Amniotic epithelial cell (primary cell): ENCODE measurements around the gene MRPL30.
"Not testable (repeated sequence)": the region's sequence is repeated elsewhere in the genome, so short reads cannot be mapped to it uniquely, and the experiment has no call there.

Experiments used
- DNase-seq: peaks from one replicate; pipeline ENCODE4 v3.0.0-alpha.2; 2010; ENCODE audit warnings: low read depth

The MRPL30 gene

DNA sequence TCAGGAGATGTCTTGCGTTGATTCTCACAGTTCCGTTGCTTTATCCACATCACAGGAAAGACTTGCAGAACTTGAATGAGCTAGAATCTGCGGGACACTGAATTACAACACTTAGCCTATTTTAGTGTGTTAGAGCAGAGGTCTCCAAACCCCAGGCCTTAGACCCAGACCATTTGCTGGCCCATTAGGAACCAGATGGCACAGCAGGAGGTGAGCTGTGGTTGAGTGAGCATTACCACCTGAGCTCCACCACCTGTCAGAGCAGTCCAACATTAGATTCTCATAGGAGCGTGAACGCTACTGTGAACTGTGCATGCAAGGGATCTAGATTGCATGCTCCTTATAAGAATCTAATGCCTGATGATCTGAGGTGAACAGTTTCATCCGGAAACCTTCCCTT lies 3.8 kb downstream of the MRPL30 start:
- no peak for DNase-seq

DNA sequence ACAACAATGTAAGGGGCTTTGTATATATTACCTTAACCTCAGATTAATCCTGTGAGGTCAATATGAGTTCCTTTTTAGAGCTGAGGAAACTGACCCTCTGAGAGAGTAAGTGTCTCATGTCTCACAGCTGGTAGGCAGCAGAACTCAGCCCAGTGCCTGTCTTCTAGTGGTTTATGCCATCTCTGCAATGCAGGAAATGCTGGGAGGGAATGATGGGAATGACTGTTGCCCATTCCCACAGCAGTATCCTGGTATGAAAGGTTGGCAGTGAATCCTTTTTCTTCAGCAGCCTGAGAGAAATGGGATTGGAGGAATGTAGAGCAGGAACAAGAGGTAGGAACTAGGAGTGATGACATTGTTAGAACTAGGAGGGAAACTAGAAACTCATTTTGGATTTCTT lies 6.0 kb downstream of the MRPL30 start:
- DNase-seq = no peak

DNA sequence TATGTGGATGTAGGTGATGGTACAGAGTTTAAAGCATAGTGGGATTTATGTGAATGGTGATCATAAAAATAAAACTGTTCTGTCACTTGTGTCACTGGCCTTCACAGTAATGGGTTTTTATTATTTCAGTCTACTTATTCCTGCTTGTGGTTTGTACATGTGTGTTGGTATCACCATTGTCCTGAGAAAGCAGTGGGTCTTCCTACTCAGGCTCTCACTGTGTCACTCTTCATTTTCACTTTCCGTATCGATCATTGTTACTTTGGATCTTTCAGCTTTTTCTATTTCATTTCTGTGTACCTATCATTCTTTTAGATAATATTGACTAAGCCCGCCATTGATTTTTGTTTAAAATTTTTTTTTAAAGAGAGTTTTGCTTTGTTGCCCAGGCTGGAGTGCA lies 7.4 kb downstream of the MRPL30 start:
- DNase-seq = no peak

DNA sequence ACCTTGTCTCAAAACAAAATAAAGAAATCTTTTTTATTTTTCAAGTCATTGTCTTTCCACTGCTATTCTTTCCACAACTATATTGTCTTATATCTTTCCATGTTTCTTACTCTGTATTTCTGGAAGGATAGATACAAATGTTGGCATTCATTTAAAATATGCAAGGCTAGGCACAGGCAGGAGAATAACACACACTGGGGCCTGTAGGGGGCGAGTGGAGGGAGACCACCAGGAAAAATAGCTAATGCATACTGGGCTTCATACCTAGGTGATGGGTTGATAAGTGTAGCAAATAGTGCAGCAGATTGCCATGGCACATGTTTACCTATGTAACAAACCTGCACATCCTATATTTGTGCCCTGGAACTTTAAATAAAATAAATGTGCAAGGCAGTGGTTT lies 9.6 kb downstream of the MRPL30 start:
- DNase-seq = no peak

DNA sequence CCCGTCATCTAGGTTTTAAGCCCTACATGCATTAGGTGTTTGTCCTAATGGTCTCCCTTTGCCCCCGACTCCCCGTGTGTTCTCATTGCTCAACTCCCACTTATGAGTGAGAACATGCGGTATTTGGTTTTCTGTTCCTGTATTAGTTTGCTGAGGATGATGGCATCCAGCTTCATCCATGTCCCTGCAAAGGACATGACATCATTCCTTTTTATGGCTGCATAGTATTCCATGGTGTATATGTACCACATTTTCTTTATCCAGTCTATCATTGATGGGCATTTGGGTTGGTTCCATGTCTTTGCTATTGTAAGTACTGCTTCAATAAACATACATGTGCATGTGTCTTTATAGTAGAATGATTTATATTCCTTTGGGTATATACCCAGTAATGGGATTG lies 11.4 kb downstream of the MRPL30 start:
- not testable (repeated sequence) for DNase-seq

DNA sequence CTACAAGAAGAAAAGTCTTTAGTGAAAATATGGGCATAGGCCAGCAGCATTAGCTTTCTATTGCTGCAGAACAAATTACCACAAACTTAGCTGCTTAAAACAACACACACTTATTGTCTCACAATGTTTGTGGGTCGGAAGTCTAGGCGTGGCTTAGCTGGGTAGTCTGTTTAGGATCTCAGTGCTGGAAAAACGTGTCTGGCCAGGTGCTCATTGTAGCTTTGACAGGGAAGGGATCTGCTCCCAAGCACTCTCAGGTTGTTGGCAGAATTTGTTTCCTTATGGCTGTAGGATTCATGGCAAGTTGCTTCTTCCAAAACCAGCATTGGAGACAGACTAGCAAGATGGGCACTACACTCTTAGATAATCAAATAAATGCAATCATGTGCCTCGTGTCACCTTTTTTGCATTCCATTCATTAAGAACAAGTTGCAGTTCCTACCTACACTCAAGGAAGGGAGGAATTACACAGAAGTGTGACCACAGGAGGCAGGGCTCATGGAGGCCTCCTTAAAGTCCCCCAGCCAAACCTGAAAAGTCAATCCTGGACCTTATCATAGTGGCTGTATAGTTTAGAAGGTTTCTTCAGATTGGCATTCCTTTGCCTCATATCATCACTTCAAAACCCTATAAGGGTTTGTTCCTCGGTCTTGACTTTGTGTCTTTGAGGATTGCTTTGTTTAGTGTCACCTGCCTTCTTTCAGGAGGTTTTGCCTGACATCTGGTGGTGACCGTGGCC lies 17.3 kb downstream of the MRPL30 start:
- no peak for DNase-seq

DNA sequence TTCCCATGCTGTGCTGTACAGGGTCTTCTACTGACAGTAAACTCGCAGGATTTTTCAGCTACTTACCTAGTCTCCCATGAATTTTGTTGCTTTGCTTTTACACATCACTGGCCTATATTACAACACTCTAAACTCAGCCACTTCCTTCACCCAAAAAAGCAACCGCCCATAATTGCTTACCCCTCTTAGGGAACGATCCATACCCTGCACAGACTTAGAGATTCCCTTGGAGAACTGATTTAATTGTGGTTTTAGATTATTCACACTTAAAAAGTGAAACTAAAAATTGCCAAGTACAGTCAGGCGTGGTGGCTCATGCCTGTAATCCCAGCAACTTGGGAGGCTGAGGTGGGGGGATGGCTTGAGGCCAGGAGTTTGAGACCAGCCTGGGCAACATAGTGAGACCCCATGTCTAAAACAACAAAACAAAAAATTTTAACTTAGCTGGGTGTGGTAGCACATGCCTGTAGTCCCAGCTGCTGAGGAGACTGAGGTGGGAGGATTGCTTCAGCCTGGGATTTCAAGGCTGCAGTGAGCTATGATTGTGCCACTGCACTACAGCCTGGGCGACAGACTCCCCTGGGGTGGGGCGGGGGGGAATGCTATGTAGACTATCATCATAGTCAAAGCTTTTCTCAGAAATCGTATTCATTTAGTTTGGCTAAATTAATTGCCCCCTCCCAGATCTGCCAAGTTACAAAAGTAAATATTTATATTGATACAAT lies 19.3 kb downstream of the MRPL30 start:
- no peak for DNase-seq

DNA sequence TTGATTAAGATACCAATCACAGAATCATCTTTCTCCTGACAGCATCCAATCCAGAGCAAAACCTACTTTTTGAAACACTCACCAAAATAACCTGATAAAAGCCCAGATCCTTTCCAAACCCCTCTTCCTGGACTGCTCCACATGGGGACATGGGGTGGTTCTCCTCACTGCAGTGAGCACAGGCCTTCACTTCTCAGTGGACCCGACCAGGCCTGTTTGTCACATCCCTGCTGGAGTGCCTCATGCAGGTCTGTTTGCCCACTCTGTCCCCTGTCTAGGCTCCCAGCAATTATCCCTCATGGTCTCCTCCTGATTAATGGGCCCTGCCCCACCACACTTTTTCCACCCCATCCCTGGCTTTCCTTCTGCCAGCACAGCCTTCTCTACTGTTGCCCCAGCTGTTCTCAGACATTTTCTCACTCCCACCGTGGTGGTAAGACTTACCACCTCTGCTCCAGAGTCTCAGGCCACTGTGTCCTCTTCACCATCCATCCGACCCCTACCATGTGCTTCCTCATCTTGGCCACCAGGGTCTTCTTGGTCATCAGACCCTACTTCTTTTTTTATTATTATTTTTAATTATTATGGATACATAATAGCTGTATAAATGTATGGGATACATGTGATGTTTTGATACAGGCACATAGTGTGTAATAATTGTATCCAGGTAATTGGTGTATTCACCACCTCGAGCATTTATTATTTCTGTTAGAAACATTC lies 21.1 kb downstream of the MRPL30 start:
- no peak for DNase-seq

DNA sequence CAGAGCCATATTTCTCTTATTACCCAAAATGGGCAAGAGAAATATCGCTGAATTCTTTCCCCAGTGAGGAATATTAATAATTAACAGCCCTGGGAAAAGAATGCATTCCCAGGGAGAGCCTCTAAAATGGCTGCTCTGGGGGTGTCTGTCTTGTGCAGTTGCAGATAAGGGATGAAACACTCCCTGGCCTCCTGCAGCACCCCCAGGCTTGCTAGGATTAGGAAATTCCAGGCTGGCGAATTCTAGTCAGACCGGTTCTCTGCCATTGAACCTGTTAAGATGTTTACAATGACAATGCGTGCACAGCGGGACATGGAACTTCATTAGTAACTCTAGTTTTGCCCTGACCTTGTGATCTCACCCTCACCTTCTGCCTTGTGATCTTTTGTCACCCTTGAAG lies 24.5 kb downstream of the MRPL30 start:
- no peak for DNase-seq

DNA sequence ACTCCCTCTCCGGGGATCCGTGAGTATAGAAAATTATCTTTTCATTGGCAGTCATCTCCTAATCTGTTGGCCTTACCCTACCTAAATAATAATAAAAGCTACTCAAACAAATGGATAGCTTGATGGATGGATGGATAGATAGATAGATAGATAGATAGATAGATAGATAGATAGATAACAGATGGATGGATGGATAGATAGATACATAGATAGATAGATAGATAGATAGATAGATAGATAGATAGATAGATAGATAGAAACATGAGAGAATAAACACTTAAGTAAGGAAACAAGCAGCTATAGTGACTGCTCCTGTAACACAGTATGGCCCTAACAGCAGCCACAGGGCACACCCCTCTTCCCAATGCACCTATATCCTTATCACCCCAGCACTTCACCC lies 35.1 kb downstream of the MRPL30 start:
- no peak for DNase-seq

DNA sequence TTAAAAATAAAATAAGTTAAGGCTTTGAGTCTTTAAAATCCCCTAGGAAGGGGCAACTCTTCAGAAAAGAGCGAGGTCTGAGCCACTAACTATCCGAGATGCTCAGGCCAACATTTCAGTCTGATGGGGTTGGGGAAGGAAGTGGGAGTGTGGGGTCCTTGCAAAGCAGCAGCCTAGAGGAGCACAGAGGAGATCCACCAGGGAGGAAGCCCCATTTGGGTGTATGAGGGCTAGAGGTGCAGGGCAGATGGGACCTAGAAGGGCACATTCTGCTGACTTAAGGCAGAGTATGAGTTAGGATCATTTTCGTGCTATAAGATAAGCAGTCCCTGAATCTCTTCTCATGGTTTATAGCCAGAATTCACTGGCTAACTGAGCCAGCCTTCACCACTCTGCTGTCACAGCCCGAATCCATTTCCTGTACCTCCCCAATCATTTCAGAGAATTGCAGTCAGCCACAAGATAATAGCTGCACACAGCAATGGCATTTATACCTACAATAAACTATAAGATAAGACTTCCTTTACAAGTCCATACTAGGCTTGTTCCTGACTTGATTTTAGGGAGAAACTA lies 37.0 kb downstream of the MRPL30 start:
- no peak for DNase-seq

DNA sequence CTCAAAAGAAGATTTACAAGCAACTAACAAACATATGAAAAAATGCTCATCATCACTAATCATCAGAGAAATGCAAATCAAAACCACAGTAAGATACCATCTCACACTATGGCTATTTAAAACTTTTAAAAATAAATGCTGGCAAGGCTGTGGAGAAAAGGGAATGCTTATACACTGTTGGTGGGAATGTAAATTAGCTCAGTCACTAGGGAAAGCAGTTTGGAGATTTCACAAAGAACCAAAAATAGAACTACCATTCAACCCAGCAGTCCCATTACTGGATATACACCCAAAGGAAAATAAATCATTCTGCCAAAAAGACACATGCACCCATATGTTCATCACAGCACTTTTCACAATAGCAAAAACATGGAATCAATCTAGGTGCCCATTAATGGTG lies 52.2 kb downstream of the MRPL30 start:
- DNase-seq = not testable (repeated sequence)

DNA sequence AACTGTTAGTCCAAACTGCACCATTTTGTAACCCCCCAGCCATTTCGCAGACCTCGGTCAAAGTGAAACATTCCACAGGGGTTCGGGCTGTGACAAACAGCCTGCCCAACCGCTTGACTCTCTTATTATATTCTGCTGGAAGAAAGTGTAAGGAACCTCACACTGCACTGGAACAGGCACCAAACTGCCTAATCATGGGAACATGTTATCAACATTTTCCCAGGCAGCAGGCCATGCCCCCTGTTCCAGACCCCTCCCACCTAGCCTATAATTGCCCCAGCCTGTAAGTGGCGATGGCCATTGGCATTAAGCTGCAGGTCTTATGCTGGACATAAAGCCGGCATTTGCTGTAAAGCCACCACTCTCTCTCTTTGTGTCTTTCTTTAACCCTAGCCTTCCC lies 57.6 kb downstream of the MRPL30 start:
- no peak for DNase-seq

DNA sequence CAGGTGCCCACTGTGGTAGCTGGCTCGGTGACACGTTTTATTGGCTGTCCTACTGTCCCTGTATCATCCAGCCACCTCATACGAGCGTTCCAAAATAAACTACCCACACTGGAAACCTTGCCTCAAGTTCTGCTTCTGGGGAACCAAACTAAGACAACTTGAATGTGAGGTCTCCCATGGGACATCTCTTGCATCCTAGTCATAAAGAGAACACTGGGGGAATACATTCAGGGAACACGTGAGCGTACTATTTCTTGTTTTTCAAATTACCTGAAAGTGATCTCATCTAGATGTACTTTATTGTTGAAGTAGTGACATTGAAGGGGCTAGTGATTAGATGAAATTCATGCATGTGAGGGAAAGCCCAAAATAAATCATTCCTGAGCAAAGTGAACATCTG lies 59.4 kb downstream of the MRPL30 start:
- no peak for DNase-seq

DNA sequence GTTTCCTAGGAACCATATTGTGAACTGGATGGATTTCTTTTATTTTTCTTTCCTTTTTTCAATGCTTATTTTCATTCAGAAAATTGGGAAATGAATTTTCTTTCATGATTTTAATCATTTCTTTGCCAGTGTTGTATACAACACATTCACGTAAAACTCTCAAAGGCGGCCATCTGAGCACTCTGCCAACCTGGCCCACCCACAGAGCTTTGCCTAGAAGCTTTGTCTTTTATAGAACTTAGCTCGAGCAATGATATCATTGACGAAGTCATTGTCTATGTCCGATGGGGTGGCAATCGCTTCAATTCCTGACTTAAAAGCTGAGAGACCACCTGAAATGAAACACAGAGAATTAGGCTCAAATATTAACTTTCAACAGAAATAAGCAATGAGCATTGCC lies 61.2 kb downstream of the MRPL30 start:
- DNase-seq = no peak
